Fibroblast of skin of left biceps (primary cell): ENCODE data around the gene AP3S2.

Experiments used
- DNase-seq, 2 experiments: peaks; one replicate each; pipeline ENCODE4 v3.0.0-alpha.2; 2013; ENCODE audit warnings: low read depth in 2 of 2

Gene AP3S2

GRCh38 chr15:89814112-89814742, 79.6 kb downstream of the AP3S2 start:
- no peak for DNase-seq

- no peak for DNase-seq
These were observed 80.2 kb downstream of the AP3S2 start for GRCh38 chr15:89813381-89814111.

- no peak for DNase-seq
These were observed 80.9 kb downstream of the AP3S2 start for GRCh38 chr15:89812847-89813320.

GRCh38 chr15:89812011-89812846, 81.6 kb downstream of the AP3S2 start:
- DNase-seq: no peak

GRCh38 chr15:89810837-89811236, 83.0 kb downstream of the AP3S2 start:
- DNase-seq: no peak

GRCh38 chr15:89809787-89810148, 84.0 kb downstream of the AP3S2 start:
- no peak for DNase-seq

- no peak for DNase-seq
These were observed 84.6 kb downstream of the AP3S2 start for GRCh38 chr15:89809093-89809786.

- DNase-seq: no peak
These were observed 85.5 kb downstream of the AP3S2 start for GRCh38 chr15:89808160-89808870.

- no peak for DNase-seq
These were observed 86.1 kb downstream of the AP3S2 start for GRCh38 chr15:89807689-89808088.

- no peak for DNase-seq
These were observed 86.9 kb downstream of the AP3S2 start for GRCh38 chr15:89806559-89807550.

- no peak for DNase-seq
These were observed 87.6 kb downstream of the AP3S2 start for GRCh38 chr15:89806210-89806558.

- DNase-seq: no peak
These were observed 88.3 kb downstream of the AP3S2 start for GRCh38 chr15:89805241-89806209.

- no peak for DNase-seq
These were observed 89.6 kb downstream of the AP3S2 start for GRCh38 chr15:89803941-89804800.

GRCh38 chr15:89802986-89803824, 90.6 kb downstream of the AP3S2 start:
- DNase-seq: no peak

- DNase-seq: no peak
These were observed 91.4 kb downstream of the AP3S2 start for GRCh38 chr15:89802231-89802928.

GRCh38 chr15:89801471-89802195, 92.2 kb downstream of the AP3S2 start:
- DNase-seq: no peak
